Measurements from ENCODE around the gene PTMA.
"Not testable (repeated sequence)": the region's sequence is repeated elsewhere in the genome, so short reads cannot be mapped to it uniquely, and the experiment has no call there.

PTMA gene

GRCh38 chr2:231720987-231721966 is 13.0 kb downstream of the PTMA start:
- H3K9me3 ChIP-seq (ENCODE audit: insufficient read depth, low read depth, low read length), result no peaks in the 10 kb centered on the region
- no peak overlapping the region for H3K9ac ChIP-seq (ENCODE audit: low read depth, low read length)
- H3K27me3 ChIP-seq (ENCODE audit: insufficient read depth, low read length), result no peaks in the 10 kb centered on the region
- peaks cover 4% of the 10 kb centered on the region; the same call in 1 of the 2 replicates for H3K4me1 ChIP-seq (ENCODE audit: insufficient read depth, low read length)
- no peak overlapping the region for H3K4me3 ChIP-seq (ENCODE audit: low read length)
- 91% methylated on average over 8 of the region's 8 CpGs for WGBS
- H3K36me3 ChIP-seq (ENCODE audit: insufficient read depth, low read length), result no peaks in the 10 kb centered on the region
- H3K27ac ChIP-seq (ENCODE audit: low read depth, low read length), result no peak overlapping the region

GRCh38 chr2:231722721-231723307 is 14.5 kb downstream of the PTMA start:
- 80% methylated on average over 8 of the region's 8 CpGs for WGBS
- Histone ChIP-seq H3K9ac (ENCODE audit: low read depth, low read length) (no peak overlapping the region), H3K9me3 (ENCODE audit: insufficient read depth, low read depth, low read length) (no peaks in the 10 kb centered on the region), H3K27ac (ENCODE audit: low read depth, low read length) (no peak overlapping the region), H3K27me3 (ENCODE audit: insufficient read depth, low read length) (no peaks in the 10 kb centered on the region), H3K4me1 (ENCODE audit: insufficient read depth, low read length) (0 out of 2 replicates have a peak, but pooled peaks cover under 1% of the 10 kb centered on the region), H3K4me3 (ENCODE audit: low read length) (no peak overlapping the region), H3K36me3 (ENCODE audit: insufficient read depth, low read length) (no peaks in the 10 kb centered on the region)

- H3K36me3 ChIP-seq (ENCODE audit: insufficient read depth, low read length), result no peaks in the 10 kb centered on the region
- H3K27ac ChIP-seq (ENCODE audit: low read depth, low read length), result no peak overlapping the region
- H3K27me3 ChIP-seq (ENCODE audit: insufficient read depth, low read length), result no peaks in the 10 kb centered on the region
- 94% methylated on average over 10 of the region's 10 CpGs for WGBS
- H3K9me3 ChIP-seq (ENCODE audit: insufficient read depth, low read depth, low read length), result no peaks in the 10 kb centered on the region
- no peak overlapping the region for H3K9ac ChIP-seq (ENCODE audit: low read depth, low read length)
- no peak overlapping the region for H3K4me3 ChIP-seq (ENCODE audit: low read length)
- H3K4me1 ChIP-seq (ENCODE audit: insufficient read depth, low read length), result no peaks in the 10 kb centered on the region
These were observed 17.2 kb downstream of the PTMA start for GRCh38 chr2:231725476-231725875.

GRCh38 chr2:231726276-231726675 is 18.0 kb downstream of the PTMA start:
- no peak overlapping the region for H3K4me3 ChIP-seq (ENCODE audit: low read length)
- H3K9me3 ChIP-seq (ENCODE audit: insufficient read depth, low read depth, low read length), result no peaks in the 10 kb centered on the region
- H3K9ac ChIP-seq (ENCODE audit: low read depth, low read length), result no peak overlapping the region
- H3K36me3 ChIP-seq (ENCODE audit: insufficient read depth, low read length), result no peaks in the 10 kb centered on the region
- H3K4me1 ChIP-seq (ENCODE audit: insufficient read depth, low read length), result no peaks in the 10 kb centered on the region
- 89% methylated on average over 8 of the region's 8 CpGs for WGBS
- H3K27me3 ChIP-seq (ENCODE audit: insufficient read depth, low read length), result no peaks in the 10 kb centered on the region
- no peak overlapping the region for H3K27ac ChIP-seq (ENCODE audit: low read depth, low read length)

GRCh38 chr2:231727621-231728020 is 19.3 kb downstream of the PTMA start:
- no peaks in the 10 kb centered on the region; the same call in 1 of the 2 replicates for H3K36me3 ChIP-seq (ENCODE audit: insufficient read depth, low read length)
- no peaks in the 10 kb centered on the region for H3K9me3 ChIP-seq (ENCODE audit: insufficient read depth, low read depth, low read length)
- H3K4me3 ChIP-seq (ENCODE audit: low read length), result no peak overlapping the region
- 65% methylated on average over 4 of the region's 4 CpGs for WGBS
- no peaks in the 10 kb centered on the region for H3K27me3 ChIP-seq (ENCODE audit: insufficient read depth, low read length)
- H3K27ac ChIP-seq (ENCODE audit: low read depth, low read length), result no peak overlapping the region
- H3K4me1 ChIP-seq (ENCODE audit: insufficient read depth, low read length), result no peaks in the 10 kb centered on the region
- H3K9ac ChIP-seq (ENCODE audit: low read depth, low read length), result no peak overlapping the region

GRCh38 chr2:231732604-231733003 is 24.3 kb downstream of the PTMA start:
- Histone ChIP-seq H3K4me1 (ENCODE audit: insufficient read depth, low read length) (peaks cover 4% of the 10 kb centered on the region; the same call in 1 of the 2 replicates), H3K27me3 (ENCODE audit: insufficient read depth, low read length) (no peaks in the 10 kb centered on the region), H3K9ac (ENCODE audit: low read depth, low read length) (no peak overlapping the region), H3K27ac (ENCODE audit: low read depth, low read length) (no peak overlapping the region), H3K9me3 (ENCODE audit: insufficient read depth, low read depth, low read length) (no peaks in the 10 kb centered on the region), H3K4me3 (ENCODE audit: low read length) (no peak overlapping the region), H3K36me3 (ENCODE audit: insufficient read depth, low read length) (peaks cover 4% of the 10 kb centered on the region)
- 90% methylated on average over 4 of the region's 4 CpGs for WGBS

GRCh38 chr2:231737761-231738160 is 29.4 kb downstream of the PTMA start:
- no peak overlapping the region for H3K9ac ChIP-seq (ENCODE audit: low read depth, low read length)
- H3K4me3 ChIP-seq (ENCODE audit: low read length), result no peak overlapping the region
- H3K27ac ChIP-seq (ENCODE audit: low read depth, low read length), result 0 out of 2 replicates have a peak overlapping the region, but pooled peaks have one; percentile 1
- H3K9me3 ChIP-seq (ENCODE audit: insufficient read depth, low read depth, low read length), result no peaks in the 10 kb centered on the region
- H3K27me3 ChIP-seq (ENCODE audit: insufficient read depth, low read length), result no peaks in the 10 kb centered on the region
- 93% methylated on average over 7 of the region's 7 CpGs for WGBS
- H3K4me1 ChIP-seq (ENCODE audit: insufficient read depth, low read length), result peaks cover 9% of the 10 kb centered on the region; the same call in 1 of the 2 replicates
- peaks cover 7% of the 10 kb centered on the region for H3K36me3 ChIP-seq (ENCODE audit: insufficient read depth, low read length)

GRCh38 chr2:231743376-231744116 is 35.2 kb downstream of the PTMA start:
- H3K36me3 ChIP-seq (ENCODE audit: insufficient read depth, low read length), result no peaks in the 10 kb centered on the region
- no peaks in the 10 kb centered on the region for H3K9me3 ChIP-seq (ENCODE audit: insufficient read depth, low read depth, low read length)
- WGBS, result 95% methylated on average over 9 of the region's 9 CpGs
- H3K9ac ChIP-seq (ENCODE audit: low read depth, low read length), result no peak overlapping the region
- no peaks in the 10 kb centered on the region for H3K27me3 ChIP-seq (ENCODE audit: insufficient read depth, low read length)
- no peak overlapping the region for H3K27ac ChIP-seq (ENCODE audit: low read depth, low read length)
- H3K4me3 ChIP-seq (ENCODE audit: low read length), result no peak overlapping the region
- peaks cover 18% of the 10 kb centered on the region; the same call in 1 of the 2 replicates for H3K4me1 ChIP-seq (ENCODE audit: insufficient read depth, low read length)

- Histone ChIP-seq H3K27me3 (ENCODE audit: insufficient read depth, low read length) (no peaks in the 10 kb centered on the region), H3K4me1 (ENCODE audit: insufficient read depth, low read length) (peaks cover 18% of the 10 kb centered on the region), H3K4me3 (ENCODE audit: low read length) (no peak overlapping the region), H3K9ac (ENCODE audit: low read depth, low read length) (no peak overlapping the region), H3K9me3 (ENCODE audit: insufficient read depth, low read depth, low read length) (no peaks in the 10 kb centered on the region), H3K27ac (ENCODE audit: low read depth, low read length) (peak overlapping the region; percentile 27; the same call in 1 of the 2 replicates), H3K36me3 (ENCODE audit: insufficient read depth, low read length) (no peaks in the 10 kb centered on the region)
- WGBS, result 54% methylated on average over 5 of the region's 6 CpGs
These were observed 37.1 kb downstream of the PTMA start for GRCh38 chr2:231745303-231746038.

GRCh38 chr2:231748153-231748896 is 40.0 kb downstream of the PTMA start:
- WGBS, result 88% methylated on average over 6 of the region's 6 CpGs
- H3K9me3 ChIP-seq (ENCODE audit: insufficient read depth, low read depth, low read length); H3K9ac ChIP-seq (ENCODE audit: low read depth, low read length); H3K36me3 ChIP-seq (ENCODE audit: insufficient read depth, low read length); H3K4me3 ChIP-seq (ENCODE audit: low read length); H3K27ac ChIP-seq (ENCODE audit: low read depth, low read length); H3K27me3 ChIP-seq (ENCODE audit: insufficient read depth, low read length): not testable (repeated sequence)
- peaks cover 18% of the 10 kb centered on the region for H3K4me1 ChIP-seq (ENCODE audit: insufficient read depth, low read length)

All from HUES64 (cell line).